ENCODE measurements around the gene DSCAML1. TPM values are rescaled to one million over a fixed set of nuclear protein-coding genes. Genes with fewer than 3 reads are reported as not detected.

Gene DSCAML1
- total RNA-seq, 1 donor from 2014 or later, result 2.5 TPM

DNA sequence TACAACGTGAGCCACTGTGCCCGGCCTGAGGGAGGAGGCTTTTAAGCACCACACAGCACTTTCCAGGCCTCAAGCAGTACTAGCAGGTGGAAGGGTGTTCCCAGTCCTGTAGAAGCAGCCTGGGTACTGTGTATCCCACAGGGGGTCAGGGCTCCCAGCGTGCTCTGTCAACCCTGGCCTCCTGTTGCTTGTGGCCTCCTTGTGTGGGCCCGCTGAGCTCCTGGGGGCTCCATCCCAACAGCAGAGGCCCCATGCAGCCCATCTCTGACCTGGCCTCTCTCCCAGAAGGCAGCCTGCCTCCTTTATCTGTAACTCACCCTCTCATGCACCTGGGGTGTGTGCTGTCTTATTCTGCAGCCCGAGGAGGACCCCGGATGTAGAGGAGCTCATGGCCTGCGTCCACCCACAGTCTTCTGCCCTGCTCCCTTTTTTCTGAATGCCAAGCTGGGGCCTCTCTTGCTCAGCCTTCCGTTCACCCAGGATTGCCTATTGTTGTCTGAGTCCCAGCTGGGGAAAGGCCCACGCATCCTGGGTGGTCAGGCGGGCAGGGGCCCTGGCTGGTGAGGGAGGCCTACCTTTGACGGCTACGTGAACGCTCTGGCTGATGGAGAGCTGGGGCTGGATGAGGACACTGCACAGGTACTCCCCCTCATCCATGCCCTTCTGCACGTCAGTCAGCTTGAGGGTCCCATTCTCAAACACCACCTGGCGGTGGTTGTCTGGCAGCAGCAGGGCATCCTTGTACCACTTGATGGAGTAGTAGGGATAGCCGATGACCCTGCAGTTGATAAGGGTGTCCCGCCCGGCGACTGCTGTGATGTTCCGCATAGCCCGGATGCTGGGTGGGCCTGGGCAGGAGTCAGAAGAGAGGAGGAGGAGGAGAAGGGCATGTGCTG, 280.9 kb downstream of the DSCAML1 start:
- no peaks in the 10 kb centered on the region for H3K9me3 Mint-ChIP-seq
- no peak overlapping the region for H3K4me3 Mint-ChIP-seq
- peaks cover 10% of the 10 kb centered on the region for H3K27me3 Mint-ChIP-seq (ENCODE audit: low read depth)
- peaks cover 18% of the 10 kb centered on the region for H3K4me1 Mint-ChIP-seq
- no peak overlapping the region for H3K27ac Mint-ChIP-seq
- TF ChIP-seq, protein P1, sequence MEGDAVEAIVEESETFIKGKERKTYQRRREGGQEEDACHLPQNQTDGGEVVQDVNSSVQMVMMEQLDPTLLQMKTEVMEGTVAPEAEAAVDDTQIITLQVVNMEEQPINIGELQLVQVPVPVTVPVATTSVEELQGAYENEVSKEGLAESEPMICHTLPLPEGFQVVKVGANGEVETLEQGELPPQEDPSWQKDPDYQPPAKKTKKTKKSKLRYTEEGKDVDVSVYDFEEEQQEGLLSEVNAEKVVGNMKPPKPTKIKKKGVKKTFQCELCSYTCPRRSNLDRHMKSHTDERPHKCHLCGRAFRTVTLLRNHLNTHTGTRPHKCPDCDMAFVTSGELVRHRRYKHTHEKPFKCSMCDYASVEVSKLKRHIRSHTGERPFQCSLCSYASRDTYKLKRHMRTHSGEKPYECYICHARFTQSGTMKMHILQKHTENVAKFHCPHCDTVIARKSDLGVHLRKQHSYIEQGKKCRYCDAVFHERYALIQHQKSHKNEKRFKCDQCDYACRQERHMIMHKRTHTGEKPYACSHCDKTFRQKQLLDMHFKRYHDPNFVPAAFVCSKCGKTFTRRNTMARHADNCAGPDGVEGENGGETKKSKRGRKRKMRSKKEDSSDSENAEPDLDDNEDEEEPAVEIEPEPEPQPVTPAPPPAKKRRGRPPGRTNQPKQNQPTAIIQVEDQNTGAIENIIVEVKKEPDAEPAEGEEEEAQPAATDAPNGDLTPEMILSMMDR (IDR thresholded peaks at IDR 0.05; ENCODE audit: unreplicated experiment), result no peak
- H3K36me3 Mint-ChIP-seq, result no peaks in the 10 kb centered on the region
- no peak for DNase-seq (ENCODE audit: low spot score in 2 of 2, unreplicated experiment in 2 of 2)

GRCh38 chr11:117514256-117514655, 282.8 kb downstream of the DSCAML1 start:
- no peaks in the 10 kb centered on the region for H3K9me3 Mint-ChIP-seq
- no peak overlapping the region for H3K4me3 Mint-ChIP-seq
- H3K27me3 Mint-ChIP-seq (ENCODE audit: low read depth), result peaks cover 15% of the 10 kb centered on the region
- peaks cover 18% of the 10 kb centered on the region for H3K4me1 Mint-ChIP-seq
- H3K27ac Mint-ChIP-seq, result no peak overlapping the region
- TF ChIP-seq, protein P1 (IDR thresholded peaks at IDR 0.05; ENCODE audit: unreplicated experiment), result no peak
- no peak for DNase-seq (ENCODE audit: low spot score in 2 of 2, unreplicated experiment in 2 of 2)
- H3K36me3 Mint-ChIP-seq, result no peaks in the 10 kb centered on the region

DNA sequence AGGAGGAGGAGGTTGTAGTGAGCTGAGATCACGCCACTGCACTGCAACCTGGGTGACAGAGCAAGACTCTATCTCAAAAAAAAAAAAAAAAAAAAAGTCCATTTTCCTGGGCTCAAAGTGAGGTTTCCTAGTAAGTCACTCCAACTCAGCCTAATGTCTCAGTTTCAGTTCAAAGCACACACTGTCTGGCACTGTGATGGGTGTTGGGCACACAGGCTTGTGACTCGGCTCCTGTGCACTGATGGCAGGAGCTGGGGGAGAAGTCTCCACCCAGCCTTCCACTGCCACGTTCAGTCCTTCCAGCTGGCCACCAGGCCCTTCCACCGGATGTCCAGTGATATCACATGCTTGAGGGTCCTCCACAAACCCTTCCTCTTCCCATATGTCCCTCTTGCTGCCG, 283.4 kb downstream of the DSCAML1 start:
- DNase-seq (ENCODE audit: low spot score in 2 of 2, unreplicated experiment in 2 of 2), result no peak
- no peak overlapping the region for H3K27ac Mint-ChIP-seq
- H3K27me3 Mint-ChIP-seq (ENCODE audit: low read depth), result peaks cover 18% of the 10 kb centered on the region
- H3K36me3 Mint-ChIP-seq, result no peaks in the 10 kb centered on the region
- TF ChIP-seq, protein P1 (IDR thresholded peaks at IDR 0.05; ENCODE audit: unreplicated experiment), result no peak
- H3K9me3 Mint-ChIP-seq, result no peaks in the 10 kb centered on the region
- no peak overlapping the region for H3K4me3 Mint-ChIP-seq
- H3K4me1 Mint-ChIP-seq, result peaks cover 14% of the 10 kb centered on the region

GRCh38 chr11:117511931-117512539, 285.0 kb downstream of the DSCAML1 start:
- no peak overlapping the region for H3K27ac Mint-ChIP-seq
- H3K27me3 Mint-ChIP-seq (ENCODE audit: low read depth), result peaks cover 14% of the 10 kb centered on the region
- H3K4me1 Mint-ChIP-seq, result peaks cover 14% of the 10 kb centered on the region
- DNase-seq (ENCODE audit: low spot score in 2 of 2, unreplicated experiment in 2 of 2), result no peak
- TF ChIP-seq, protein P1 (IDR thresholded peaks at IDR 0.05; ENCODE audit: unreplicated experiment), result no peak
- H3K4me3 Mint-ChIP-seq, result no peak overlapping the region
- no peaks in the 10 kb centered on the region for H3K9me3 Mint-ChIP-seq
- no peaks in the 10 kb centered on the region for H3K36me3 Mint-ChIP-seq

- Mint-ChIP-seq H3K4me1 (peaks cover 14% of the 10 kb centered on the region), H3K36me3 (no peaks in the 10 kb centered on the region), H3K27ac (no peak overlapping the region), H3K27me3 (ENCODE audit: low read depth) (peaks cover 14% of the 10 kb centered on the region), H3K4me3 (no peak overlapping the region), H3K9me3 (no peaks in the 10 kb centered on the region)
- no peak for DNase-seq (ENCODE audit: low spot score in 2 of 2, unreplicated experiment in 2 of 2)
- TF ChIP-seq, protein P1 (IDR thresholded peaks at IDR 0.05; ENCODE audit: unreplicated experiment), result no peak
These were observed 285.5 kb downstream of the DSCAML1 start for GRCh38 chr11:117511483-117511930.
